Right lung (tissue), 10 donors: ENCODE data around the gene MOXD1. TPM values are rescaled to one million over a fixed set of nuclear protein-coding genes. Genes with fewer than 3 reads are reported as not detected.
A peak's percentile ranks its signal among the peaks of the same experiment; 100 is the strongest.

Experiments
- DNase-seq, 2 donors: peaks; one replicate each; pipeline ENCODE4 v3.0.0-alpha.2; 2013
- long read RNA-seq, 8 donors: transcript quantifications; one replicate each; lab custom pipeline, GENCODE V29; 2026
- polyA plus RNA-seq, 5 donors: library from polyadenylated mRNA; unstranded; fragments of 120-200 nt; gene quantifications; one replicate each; pipeline versions ENCODE4 v1.2.1 to v1.2.3, GENCODE V29; 2013; ENCODE audit warnings: inconsistent platforms in 1 of 5, low replicate concordance in 1 of 5; ENCODE audit not compliant: insufficient read length in 5 of 5, insufficient read depth in 1 of 5

MOXD1 gene
- 10 to 100 TPM; 53.6 to 85.6 (median 59.4) TPM for polyA plus RNA-seq
- long read RNA-seq, donor 1, transcript MOXD1-202 (12 exons, 3,059 nt) = major isoform, 20 of 53 reads
- long read RNA-seq, donor 1, partial matches to known transcripts = 30 of 53 reads
- long read RNA-seq, donor 1, other reads (novel, unspliced or antisense) = 0 of 53 reads
- long read RNA-seq, donor 2, transcript MOXD1-202 (12 exons, 3,059 nt) = major isoform, 15 of 18 reads
- long read RNA-seq, donor 2, partial matches to known transcripts = 0 of 18 reads
- long read RNA-seq, donor 2, other reads (novel, unspliced or antisense) = 0 of 18 reads
- long read RNA-seq, donor 3, transcript MOXD1-202 (12 exons, 3,059 nt) = major isoform, 15 of 68 reads
- long read RNA-seq, donor 3, transcript MOXD1-201 (11 exons, 2,950 nt) = minor isoform, 5 of 68 reads
- long read RNA-seq, donor 3, partial matches to known transcripts = 48 of 68 reads
- long read RNA-seq, donor 3, other reads (novel, unspliced or antisense) = 0 of 68 reads
- long read RNA-seq, donor 4, transcript MOXD1-202 (12 exons, 3,059 nt) = major isoform, 13 of 38 reads
- long read RNA-seq, donor 4, partial matches to known transcripts = 24 of 38 reads
- long read RNA-seq, donor 4, other reads (novel, unspliced or antisense) = 0 of 38 reads
- long read RNA-seq, donor 5, transcript MOXD1-202 (12 exons, 3,059 nt) = major isoform, 21 of 55 reads
- long read RNA-seq, donor 5, partial matches to known transcripts = 29 of 55 reads
- long read RNA-seq, donor 5, other reads (novel, unspliced or antisense) = 0 of 55 reads
- long read RNA-seq, donor 6, transcript MOXD1-202 (12 exons, 3,059 nt) = major isoform, 13 of 28 reads
- long read RNA-seq, donor 6, partial matches to known transcripts = 12 of 28 reads
- long read RNA-seq, donor 6, other reads (novel, unspliced or antisense) = 0 of 28 reads
- long read RNA-seq, donor 7, transcript MOXD1-202 (12 exons, 3,059 nt) = major isoform, 17 of 35 reads
- long read RNA-seq, donor 7, partial matches to known transcripts = 16 of 35 reads
- long read RNA-seq, donor 7, other reads (novel, unspliced or antisense) = 0 of 35 reads
- long read RNA-seq, donor 8, transcript MOXD1-202 (12 exons, 3,059 nt) = major isoform, 7 of 13 reads
- long read RNA-seq, donor 8, partial matches to known transcripts = 5 of 13 reads
- long read RNA-seq, donor 8, other reads (novel, unspliced or antisense) = 0 of 13 reads

GRCh38 chr6:132400883-132401617, at the start of gene MOXD1:
TSS of gene MOXD1 (minus strand) at chr6:132401475. CDS start at chr6:132401426, 49 bp downstream.
- peak; percentile 61 to 66 for DNase-seq

DNA sequence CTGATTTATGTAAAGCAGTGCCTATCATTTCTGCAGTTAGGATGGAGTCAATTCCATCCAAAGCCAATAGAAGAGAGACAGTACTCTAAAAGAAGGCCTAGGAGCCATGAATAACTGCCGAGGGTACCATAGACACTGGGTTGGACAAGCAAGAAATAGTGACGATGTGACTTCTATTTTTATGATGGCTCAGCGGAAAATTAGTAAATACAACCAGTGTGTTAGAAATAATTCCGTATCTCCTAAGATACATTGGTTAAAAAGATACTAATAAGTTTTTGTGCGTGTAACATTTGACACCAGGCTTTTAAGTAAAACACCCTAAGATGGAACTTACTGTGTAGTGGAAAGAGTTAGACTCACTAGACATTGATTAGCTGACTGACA, 45.6 kb upstream of the MOXD1 start:
- DNase-seq = no peak

- no peak for DNase-seq
These were observed 45.0 kb upstream of the MOXD1 start for GRCh38 chr6:132446141-132446854.

DNA sequence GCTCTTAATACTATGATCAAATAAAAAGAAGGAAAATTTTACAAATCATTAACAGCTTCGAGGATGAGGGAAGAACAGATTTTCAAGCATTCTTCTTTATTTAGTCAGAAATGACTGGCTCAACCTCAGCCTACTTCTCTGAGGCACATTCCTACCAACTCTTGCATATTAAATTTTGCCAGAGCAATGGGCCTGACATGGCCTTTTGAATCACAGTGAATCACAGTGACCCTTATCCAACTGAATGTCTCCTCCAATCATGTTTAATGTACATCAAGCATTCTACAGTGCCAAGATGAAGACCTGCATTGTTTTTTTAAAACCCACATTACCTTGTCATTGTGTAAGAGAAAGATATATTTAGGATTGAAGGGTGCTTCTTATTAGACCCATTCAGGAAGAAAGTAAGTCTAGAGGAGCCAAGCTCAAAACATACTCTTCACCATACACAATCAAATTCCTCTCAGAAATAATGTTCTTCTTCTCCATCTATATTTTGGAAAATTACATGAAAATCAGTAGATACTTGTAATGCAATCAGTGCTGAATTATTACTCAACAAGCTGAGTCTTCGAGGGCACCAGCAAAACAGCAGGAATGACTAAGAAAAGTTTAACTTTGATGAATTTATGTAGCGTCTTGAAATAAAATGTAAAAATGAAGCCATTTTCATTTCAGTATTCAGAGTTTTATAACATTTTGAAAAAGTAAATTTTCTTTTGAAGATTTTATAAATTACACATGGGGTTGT, 44.1 kb upstream of the MOXD1 start:
- DNase-seq = no peak

- DNase-seq = no peak
These were observed 41.9 kb upstream of the MOXD1 start for GRCh38 chr6:132443206-132443605.

GRCh38 chr6:132430110-132430509, 28.8 kb upstream of the MOXD1 start:
- no peak for DNase-seq

DNA sequence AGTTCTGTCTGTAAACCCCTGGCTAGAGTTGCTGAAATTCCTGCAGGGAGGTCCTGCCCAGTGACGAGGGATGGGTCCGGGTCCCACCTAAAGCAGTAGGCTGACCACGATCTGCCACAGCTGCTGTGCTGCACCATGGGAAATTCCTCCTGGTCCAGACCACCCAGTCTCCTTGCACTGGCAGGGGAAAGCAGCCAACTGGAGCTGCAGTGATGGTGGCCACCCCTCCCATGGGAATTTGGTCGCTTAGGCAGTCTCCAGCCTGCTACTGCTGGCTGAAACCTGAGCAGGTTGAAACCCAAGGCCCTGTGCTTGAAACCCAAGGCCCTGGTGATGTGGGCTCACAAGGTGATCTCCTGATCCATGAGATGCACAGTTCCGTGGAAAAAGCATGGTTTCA, 23.9 kb upstream of the MOXD1 start:
- no peak for DNase-seq

- no peak for DNase-seq
These were observed 22.6 kb upstream of the MOXD1 start for GRCh38 chr6:132423839-132424238.

DNA sequence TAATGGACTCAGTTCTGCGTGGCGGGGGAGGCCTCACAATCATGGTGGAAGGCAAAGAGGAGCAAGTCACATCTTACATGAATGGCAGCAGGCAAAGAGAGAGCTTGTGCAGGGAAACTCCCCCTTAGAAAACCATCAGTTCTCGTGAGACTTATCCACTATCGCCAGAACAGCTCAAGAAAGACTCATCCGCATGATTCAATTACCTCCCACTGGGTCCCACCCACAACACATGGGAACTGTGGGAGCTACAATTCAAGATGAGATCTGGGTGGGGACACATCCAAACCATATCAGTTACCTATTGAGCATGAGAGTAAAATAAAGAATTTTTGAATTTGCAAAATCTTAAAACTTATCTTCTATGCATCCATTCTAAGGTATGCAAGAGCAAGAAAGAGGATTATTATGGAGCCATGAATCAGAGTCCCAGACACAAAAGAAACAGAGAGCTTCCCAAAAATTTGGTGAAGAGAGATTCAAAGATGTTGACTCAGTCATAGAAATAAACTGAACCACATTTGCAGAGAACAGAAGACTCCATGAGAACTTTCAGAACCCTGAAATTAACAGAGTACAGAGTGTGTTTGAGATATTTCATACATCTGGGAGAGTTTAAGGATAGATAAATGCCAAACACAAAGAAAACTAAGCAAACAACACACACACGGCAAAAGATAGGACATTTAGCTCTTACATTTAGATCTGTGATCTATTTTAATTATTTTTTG, 17.1 kb upstream of the MOXD1 start:
- no peak for DNase-seq

GRCh38 chr6:132414761-132415160, 13.5 kb upstream of the MOXD1 start:
- DNase-seq = no peak

- DNase-seq = no peak
These were observed 13.0 kb upstream of the MOXD1 start for GRCh38 chr6:132414322-132414721.

DNA sequence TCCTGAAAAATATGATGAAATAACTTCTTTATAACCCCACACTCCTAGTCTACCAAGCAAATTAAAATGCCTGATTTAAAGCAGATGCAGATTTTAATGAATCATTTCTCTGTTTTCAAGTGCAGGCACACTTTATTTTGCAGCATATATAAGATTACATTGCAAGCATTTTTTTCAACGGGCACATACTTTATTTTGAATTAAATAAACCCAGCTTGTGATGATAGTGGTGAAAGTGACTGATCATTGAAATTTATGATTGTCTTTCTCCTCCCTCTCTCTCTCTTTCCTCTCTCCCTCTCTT, 12.2 kb upstream of the MOXD1 start:
- no peak for DNase-seq

DNA sequence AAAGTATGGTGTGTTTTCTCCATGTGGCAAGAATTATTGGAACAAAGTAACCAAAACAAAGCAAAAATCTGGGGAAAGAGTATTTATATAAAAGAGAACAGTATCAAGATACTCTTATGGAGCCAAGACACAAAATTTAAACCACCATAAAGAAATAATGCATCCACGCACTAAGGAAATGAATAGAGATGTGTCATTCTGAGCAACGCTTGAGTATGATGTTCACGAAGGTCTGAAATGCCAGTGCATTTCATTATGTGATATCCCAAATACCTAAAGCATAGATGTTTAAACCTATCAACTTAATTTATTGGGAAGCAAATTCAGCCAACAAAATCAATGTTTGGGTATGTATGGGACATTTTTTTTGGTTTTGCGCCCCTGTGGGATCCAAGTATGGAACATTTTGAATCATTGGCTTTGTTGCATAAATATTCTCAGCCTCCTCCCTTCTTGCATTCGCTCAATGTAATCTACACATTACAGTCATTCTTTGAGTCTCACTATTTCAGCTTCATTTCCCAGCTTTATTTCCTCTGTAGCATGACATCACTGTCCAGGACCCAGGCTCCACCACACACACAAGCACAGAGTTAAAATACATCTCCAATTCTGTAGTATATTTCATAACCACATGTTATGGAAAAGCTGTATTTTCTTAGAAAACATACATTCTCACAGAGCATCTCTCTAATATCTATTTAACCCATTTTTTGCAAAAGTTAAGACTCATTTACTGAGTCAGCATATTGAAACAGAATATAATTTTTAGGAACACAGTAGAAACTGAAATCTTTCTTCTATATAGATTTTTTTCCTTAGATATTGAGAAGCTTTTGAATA, 11.6 kb upstream of the MOXD1 start:
- no peak for DNase-seq

DNA sequence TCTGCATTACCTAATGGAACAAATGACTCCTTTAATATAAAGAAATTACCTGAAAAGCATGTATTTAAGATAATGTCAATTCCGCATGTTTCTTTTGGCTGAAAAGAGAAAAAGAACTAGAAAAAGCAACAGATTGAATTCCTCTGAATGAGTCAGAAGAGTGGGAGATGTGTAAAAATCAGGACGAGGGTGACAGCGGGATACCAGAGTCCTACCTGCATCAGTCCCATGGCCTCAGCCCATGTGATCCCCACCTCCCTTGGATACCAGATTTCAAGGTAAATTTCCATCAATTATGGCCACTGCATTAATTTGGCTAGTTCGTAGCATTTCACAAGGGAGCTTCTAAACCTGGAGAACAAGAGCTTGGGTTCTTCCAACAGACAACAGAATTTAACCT, 10.0 kb upstream of the MOXD1 start:
- no peak for DNase-seq

DNA sequence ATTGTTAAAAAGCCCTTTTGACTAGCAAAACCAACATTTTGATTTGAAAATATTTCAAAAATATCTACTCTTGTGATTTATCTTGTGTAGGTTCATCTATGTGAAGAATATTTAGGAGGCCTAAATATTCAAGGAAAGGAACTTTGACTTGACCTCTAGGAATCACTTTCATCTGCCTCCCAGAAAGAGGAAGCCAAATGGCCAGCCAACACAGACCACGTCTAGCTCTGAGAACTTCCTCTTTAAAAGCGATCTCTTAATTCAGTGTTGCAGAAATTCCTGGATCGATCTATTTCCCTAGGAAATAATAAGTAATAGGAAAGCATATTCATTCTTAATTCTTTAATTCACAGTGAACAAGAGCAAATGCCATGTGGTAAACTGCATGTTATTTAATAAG, 9.6 kb upstream of the MOXD1 start:
- no peak for DNase-seq

GRCh38 chr6:132405143-132405915, 4.1 kb upstream of the MOXD1 start:
- no peak for DNase-seq

GRCh38 chr6:132404736-132405135, 3.5 kb upstream of the MOXD1 start:
- DNase-seq = no peak

DNA sequence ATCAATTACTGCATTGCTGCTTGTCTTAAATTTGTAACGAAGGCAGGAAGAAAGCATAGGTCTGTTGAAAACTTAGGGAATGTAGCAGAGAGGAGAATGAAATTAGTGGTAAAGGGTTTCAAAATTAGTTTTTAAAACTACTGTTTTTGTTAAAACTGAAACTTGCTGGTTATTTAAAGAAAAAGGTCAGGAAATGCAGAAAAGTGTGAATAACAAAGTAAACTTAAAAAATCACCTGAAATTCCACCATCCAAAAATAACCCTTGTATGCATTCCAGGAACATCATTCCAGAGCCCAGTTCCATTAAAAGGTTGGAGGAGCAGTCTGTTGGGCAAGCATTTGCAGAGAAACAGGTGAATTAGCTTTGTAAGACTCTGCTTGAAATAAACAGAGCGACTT, 3.1 kb upstream of the MOXD1 start:
- no peak for DNase-seq
